HG03103 (cell line): ENCODE results near the gene CACNB4.
"Not testable (repeated sequence)": the region's sequence is repeated elsewhere in the genome, so short reads cannot be mapped to it uniquely, and the experiment has no call there.

Experiments
- ATAC-seq: cut with Tn5 transposase; IDR thresholded peaks from one replicate; pipeline ENCODE4 v1.9.1; 2021; ENCODE audit warnings: low read depth; ENCODE audit not compliant: unreplicated experiment

CACNB4 gene

DNA sequence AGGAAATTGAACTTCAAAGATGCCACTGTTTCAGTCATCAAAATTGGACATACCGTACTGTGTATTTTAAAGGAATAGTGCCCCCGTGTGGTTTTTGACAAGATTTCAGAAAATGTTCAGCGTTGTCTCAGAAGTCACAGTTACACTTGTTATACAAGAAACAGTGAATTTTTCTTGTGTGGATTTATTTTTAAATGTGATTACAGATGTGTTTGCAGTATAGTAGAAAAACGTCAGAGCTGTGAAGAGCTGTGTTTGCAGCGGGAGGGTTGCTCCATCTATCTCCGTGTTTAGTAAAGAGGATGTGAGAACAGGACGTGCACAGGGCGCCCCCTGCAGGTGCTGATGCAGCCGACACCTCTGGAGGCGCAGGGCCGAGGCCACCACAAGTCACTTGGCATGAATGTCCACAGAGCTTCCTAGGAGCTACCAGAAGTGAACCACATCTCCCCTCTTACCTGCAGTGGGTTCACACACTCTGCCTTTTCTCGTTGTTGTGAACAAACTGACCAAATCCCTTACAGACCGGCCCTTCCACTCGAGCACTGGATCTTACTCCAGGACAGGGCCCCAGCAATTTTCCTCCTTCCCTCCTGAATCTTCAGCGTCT, 73.1 kb downstream of the CACNB4 start:
- ATAC-seq, result peak; percentile 89

DNA sequence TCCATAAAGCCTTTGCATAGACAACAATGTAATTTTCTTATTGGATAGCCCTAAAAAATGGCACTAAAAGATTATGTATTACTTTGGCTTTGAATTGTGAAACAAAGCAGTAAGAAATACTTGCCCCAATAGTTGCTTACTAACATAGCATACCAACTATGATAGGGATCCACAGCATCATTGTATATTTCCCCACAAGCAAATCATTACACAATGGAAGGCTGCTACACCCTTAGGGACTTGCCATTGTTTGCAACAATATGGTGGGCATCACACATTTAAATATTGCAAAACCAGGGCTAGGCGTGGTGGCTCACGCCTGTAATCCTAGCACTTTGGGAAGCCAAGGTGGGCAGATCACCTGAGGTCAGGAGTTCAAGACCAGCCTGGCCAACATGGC, 74.4 kb downstream of the CACNB4 start:
- ATAC-seq, result no peak

DNA sequence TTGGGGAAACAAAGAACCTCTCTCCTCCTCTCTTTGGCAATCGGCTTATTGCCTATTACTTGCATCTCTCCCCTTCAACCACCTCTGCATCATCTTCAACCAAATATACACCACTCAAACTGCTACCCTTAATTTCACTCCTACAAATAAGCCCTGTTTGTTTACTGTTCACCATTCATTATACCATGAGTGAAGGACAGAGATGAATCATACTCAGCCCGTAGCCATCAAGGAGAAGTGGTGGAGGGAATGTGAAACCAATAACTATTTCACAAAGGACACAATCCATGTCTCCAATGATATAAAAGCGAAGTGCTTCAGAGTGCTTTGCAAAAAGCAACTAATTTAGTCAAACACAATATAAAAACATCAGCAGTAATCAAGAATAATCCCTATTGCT, 76.8 kb downstream of the CACNB4 start:
- no peak for ATAC-seq

DNA sequence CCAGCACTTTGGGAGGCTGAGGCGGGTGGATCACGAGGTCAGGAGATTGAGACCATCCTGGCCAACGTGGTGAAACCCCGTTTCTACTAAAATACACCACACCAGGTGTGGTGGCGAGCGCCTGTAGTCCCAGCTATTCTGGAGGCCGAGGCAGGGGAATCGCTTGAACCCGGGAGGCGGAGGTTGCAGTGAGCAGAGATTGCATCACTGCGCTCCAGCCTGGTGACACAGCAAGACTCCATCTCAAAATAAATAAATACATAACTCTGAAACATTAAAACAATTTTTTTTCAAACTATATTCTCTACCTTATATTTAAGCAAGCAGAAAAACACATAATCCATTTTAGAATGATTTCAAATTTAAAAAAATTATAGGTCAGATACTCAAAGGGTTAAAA, 77.8 kb downstream of the CACNB4 start:
- not testable (repeated sequence) for ATAC-seq

DNA sequence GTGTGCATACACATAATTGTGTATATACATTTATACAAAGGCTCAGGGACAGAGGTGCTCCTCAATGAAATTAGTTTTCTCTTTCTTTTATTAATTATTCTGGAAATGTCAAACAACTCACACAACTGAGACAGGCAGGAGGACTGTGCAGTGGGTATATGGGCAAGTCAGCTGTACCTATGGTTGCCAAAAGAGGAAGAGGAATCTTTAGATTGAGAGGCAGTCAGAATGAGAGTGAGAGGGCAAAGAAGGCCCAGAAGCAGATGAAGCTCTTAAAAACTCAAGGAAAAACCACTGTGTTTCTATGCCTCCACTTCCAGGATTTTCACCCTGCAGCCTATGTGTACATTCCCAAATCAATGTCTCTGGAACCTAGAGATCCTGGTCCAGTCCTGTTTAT, 79.1 kb downstream of the CACNB4 start:
- no peak for ATAC-seq

DNA sequence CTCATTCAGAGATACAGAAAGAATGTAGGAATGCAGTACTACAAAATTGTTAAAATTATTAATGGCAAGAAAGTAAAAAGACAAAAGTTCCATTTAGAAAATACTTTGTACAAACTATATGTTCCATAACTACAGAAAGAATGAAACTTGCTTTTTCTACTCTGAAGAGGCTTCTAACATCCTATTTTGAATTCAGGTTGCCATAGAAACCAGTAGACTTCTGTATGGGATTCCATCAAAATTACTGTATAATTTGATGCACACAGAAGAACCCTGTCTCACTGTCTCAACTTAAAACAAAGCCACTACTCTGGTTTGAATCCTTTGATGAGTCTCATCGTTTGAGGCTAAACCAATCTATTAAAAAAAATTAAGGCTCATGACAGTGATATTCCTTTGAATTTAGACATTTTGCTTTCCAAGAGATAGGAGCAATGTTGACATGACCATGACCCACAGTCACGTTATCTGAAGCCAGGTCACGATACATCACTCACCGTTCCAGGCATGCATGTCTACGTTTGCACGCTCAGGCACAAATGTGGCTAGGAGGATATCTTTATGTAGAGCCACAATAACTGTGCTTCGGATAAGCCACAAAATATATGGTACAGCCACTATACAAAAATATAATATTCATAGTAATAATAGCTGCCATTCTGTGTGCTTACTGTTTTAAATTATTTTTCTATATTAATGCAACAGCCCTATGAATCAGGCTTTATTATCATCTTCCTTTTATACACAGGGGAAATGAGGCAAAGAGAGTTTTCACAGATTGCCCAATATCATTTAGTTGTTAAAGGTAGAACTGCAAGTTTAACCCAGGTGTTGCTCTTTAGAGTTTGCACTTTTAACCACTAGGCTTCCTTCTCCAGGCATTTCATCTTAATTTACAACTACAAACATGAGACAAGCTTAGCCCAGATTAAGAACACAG, 82.4 kb downstream of the CACNB4 start:
- ATAC-seq, result no peak

DNA sequence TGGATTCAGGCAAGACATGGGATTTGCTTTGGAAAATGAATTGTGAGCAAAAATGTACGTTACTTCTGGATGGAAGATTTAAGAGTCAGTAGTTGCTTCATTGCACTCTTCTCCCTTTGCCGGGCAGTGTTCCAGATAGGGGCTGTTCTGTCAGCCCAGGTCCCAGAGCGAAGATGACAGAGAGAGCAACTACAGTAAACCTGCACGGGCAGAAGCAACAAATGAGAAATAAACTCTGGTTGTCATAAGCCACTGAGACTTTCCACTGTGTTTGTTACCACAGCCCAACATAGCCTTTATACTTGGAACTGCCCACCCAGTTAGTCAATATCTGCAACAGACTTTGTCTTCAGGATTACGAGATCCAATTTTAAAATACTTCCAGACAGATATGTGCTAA, 83.3 kb downstream of the CACNB4 start:
- ATAC-seq, result no peak

DNA sequence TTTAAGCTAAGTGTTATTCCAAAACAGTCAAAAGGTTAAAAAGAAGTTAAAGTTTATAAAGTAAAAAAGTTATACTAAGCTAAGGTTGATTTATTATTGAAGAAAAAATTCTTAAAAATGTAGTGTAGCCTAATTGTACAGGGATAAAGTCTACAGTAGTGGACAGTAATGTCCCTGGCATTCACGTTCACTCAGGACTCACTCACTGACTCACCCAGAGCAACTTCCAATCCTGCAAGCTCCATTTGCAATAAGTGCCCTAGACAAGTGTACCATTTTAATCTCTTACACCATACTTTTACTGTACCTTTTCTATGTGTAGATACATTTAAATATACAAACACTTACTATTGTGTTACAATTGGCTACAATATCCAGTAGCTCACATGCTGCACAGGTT, 86.1 kb downstream of the CACNB4 start:
- ATAC-seq, result no peak

DNA sequence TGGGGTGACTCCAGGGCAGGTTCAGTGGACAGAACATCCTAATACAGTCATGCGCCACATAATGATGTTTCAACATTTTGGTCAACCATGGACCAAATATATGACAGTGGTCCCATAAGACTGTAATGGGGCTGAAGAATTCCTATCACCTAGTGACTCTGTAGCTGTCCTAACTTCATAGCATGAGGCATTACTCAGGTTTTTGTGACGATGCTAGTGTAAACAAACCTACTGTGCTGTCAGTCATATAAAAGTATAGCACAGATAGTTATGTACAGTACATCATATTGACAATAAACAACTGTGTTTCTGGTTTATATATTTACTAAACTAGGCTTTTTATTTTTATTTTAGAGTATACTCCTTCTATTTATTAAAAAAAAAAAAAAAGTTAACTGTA, 87.1 kb downstream of the CACNB4 start:
- ATAC-seq, result no peak

DNA sequence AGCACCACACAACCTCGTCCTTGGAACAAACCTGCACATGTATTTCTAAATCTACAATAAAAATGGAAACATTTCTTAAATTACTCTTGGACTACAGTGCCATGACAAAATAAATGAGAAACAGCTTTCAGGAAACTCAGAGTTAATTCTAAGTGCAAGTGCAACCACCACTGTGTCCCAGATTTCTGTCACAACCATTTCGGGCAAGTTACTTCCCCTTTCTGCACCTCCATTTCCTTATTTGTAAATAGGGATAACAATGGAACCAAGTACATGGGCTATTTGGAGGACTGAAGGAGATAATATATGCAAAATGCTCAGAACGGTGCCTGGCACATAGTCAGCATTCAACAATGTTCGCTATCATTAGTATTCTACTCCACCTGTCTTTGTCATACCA, 93.2 kb downstream of the CACNB4 start:
- ATAC-seq, result no peak

DNA sequence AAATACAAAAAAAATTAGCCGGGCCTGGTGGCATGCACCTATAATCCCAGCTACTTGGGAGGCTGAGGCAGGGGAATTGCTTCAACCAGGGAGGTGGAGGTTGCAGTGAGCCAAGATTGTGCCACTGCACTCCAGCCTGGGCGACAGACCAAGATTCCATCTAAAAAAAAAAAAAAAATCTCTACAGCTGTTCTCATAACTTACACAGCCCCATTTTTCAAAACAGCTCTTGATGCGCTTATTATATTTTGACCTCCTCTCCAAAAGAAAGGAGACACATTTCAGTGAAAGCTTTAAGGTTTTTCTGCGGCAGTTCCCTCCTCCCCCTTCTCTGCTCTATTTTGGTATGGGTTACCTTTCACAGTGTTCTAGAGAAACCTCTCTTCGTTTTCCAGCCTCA, 95.6 kb downstream of the CACNB4 start:
- ATAC-seq, result not testable (repeated sequence)

DNA sequence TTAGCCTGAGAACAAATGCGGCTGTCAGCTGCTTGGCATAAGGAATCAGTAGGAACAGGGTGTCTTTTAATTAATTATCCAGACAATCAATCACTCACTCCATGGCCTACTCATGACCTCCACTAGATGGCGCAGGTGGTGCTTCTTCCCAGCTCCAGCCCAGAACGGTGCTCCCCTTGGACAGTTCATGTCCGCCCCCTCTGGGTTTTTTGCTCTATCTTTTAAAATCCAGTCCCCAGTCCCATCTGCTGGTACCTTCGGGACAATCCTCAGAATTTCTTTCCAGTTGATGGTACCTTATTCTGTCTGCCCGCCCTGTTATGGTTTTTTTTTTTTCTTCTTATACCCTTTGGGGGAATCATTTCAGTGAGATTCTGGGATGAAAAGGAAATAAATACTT, 99.8 kb downstream of the CACNB4 start:
- peak; percentile 68 for ATAC-seq

DNA sequence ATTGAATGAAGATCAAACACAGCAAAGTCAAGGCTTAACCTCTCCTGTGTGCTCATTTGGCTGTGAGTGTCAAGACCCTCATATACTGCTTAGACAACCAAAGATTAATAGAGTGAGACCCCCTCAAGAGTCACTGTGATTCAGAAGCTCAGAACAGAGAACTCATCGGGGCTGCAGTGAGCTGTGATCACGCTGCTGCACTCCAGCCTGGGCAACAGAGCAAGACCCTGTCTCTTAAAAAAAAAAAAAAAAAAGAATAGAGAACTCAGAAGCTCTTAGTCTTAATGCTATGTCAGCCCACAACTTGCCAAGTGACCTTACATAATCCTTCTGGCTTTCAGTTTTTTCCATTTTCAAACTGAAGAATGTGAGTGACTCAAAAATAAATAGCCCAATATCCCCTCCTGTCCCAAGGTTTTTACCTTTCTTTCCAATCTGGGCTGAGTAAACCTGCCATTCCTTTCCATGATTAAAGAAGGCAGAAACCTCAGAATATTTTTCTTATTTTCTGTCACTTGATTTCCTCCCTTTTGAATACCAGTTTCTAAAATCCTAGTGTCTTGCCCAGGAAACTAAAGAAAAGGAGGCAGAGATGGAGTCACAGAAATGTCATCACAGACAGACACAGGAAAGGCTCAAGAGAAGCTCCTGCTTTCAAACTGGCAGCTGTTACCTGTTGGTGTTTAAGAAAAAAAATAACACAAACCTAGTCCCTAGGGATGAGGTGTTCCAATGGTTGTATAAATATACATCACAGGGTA, 102.4 kb downstream of the CACNB4 start:
- ATAC-seq, result no peak

DNA sequence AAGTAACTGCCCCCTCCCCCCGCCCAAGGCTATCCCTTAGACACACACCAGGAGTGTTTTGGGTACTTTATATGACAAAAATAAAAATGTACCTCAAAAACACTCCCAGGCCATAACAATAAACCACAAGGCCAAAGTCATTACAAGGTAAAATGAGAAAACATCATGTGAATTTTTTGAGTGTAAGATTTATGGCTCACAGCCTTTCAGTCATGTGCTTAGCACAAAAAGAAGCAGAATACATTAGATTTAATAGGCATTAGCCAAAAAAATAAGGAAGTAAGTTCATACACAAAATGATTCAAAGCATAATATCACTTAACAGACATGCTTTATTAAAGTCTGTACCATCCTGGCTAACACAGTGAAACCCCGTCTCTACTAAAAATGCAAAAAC, 103.7 kb downstream of the CACNB4 start:
- no peak for ATAC-seq

DNA sequence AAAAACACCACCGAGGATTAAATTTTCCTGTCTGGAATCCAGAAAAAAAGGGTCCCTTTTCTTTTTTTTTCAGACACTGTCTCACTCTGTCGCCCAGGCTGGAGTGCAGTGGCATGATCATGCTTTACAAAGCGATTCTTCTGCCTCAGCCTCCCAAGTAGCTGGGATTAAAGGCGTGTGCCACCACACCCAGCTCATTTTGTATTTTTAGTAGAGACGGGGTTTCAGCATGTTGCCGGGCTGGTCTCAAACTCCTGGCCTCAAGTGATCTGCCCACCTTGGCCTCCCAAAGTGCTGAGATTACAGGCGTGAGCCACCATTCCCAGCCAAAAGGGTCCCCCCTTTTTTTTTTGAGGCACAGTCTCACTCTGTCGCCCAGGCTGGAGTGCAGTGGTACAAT, 104.7 kb downstream of the CACNB4 start:
- ATAC-seq, result not testable (repeated sequence)

DNA sequence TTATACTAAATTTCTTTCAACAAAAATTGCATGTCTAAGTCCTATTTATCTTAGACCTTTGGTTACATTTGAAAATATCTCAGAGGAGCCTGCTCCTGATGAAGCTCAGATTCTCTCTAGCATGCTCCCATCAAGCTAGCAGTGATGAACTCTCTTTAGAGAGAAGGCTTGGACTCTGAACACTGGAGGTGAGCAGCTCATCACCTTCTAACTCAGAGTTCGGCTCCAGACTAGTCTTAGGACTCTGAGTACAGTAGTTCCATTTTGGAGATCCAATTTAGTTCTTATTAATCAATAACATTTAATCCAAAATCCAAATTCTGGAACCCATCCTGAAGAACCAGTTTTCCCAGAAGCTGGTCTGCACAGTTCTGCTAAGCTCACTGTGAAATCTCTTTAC, 107.8 kb downstream of the CACNB4 start:
- ATAC-seq, result no peak

DNA sequence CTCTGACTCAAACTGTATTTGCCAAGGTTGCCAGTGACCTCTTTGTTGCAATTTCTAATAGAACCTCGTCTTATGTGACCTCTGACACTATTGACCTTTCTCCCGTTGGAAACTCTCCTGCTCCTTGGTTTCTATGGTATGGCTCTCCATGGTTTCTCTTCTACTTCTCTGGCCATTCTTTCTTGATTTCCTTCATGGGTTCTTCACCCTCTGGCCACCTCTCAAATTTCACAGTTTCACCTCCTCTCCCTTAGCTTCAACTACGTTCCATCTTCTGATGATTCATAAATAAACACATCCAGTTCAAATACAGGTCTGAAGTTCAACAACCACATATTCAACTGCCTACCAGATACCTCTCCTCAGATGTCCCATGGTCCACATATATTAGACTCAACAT, 109.5 kb downstream of the CACNB4 start:
- ATAC-seq, result no peak

DNA sequence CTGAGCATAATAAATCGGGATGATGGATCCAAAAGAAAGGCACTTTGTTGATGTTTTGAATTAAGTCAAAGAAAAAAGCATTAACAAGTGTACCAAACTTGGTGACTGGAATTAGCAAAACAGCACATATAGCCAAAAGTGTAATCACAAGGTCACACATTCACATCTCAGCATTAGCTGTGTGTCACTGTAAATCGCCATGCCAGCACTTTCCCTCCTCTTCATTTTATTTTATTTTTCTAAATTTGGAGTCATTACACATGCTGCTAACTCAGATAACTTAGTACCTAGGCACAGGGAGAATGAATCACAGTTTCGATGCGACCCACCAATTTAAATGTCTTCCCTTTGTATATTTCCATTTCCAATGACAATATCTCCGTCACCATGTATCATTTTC, 111.4 kb downstream of the CACNB4 start:
- ATAC-seq, result no peak

DNA sequence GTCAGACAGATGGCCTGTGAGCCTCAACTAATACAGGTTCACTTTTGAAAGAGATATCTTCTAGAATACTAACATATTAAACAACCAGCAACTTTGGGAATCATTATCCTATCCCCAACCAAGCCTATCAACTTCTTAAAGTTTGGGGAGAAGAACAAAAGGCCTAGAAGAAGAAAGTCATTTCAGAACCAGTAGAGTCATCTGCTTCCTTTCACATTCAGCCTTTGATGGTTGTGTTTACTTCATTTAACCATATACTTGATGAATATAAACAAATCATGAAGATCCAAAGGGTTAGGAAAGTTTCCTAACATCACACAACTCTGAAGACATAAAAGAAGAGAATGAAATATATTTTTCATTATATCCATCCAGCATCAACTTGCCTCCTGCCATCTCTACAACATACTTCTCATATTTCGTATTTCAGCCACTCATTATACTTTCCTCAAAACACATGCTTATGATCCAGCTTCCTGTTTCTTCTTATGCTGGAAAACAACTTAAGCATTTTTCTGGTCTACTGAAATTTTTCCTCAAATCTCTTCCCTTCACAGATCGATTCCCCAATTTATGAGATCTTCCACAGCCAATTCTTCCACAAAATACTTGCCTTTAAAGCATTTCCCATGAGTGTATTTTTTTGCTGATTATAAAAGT, 114.3 kb downstream of the CACNB4 start:
- no peak for ATAC-seq

DNA sequence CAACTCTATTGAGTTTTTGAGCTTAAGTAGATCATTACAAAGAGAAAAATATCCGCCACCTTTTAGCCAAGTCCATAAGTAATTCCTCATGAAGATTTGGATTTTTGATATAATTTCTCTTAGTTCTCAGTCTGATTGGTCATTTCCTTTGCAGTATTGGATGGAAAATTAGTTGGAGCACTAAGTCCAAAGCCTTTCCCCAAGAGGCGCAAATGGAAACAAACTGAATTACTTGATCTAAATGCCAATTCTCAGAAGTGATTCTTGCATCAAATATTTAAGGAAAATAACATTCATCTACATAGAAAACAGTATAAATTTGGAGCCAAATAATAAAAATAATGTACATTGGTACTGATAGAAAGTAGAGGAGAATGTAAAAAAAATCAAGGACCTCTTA, 115.6 kb downstream of the CACNB4 start:
- no peak for ATAC-seq

DNA sequence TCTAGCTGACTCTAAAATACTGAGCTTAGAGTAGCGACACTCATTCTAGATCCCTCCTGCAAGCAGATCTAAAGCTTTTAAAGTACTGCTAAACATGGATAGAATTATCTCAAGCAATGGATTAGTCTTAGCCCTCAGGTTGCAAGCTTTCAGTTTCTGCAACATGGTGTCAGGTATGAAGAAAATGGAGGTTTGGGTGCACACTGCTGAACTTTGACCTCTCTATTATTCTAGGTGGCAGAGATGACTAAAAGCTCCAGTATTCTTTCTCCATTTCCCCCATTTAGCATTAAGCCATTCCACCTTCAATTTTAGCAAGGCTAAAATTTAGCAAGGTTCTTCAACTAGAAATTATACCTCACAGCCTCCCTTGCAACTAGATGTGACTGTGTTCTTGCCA, 117.0 kb downstream of the CACNB4 start:
- no peak for ATAC-seq
